Osteoblast (primary cell): Measurements from ENCODE around the gene GALR1. TPM values are rescaled to one million over a fixed set of nuclear protein-coding genes. Genes with fewer than 3 reads are reported as not detected.

Source experiments
- DNase-seq: peaks from one replicate; pipeline ENCODE4 v3.0.0; 2011; ENCODE audit warnings: low spot score, mixed read lengths; ENCODE audit not compliant: insufficient read length; ENCODE audit errors: missing footprints
- H2AFZ ChIP-seq: 2 replicates; pipeline ENCODE4 v1.6.0; 2011; ENCODE audit warnings: mild to moderate bottlenecking, low read length
- H3K27ac ChIP-seq: 2 replicates; pipeline ENCODE4 v1.5.1; 2011; ENCODE audit warnings: mild to moderate bottlenecking, low read depth, low read length, moderate library complexity
- H3K27me3 ChIP-seq: 2 replicates; pipeline ENCODE4 v1.6.0; 2012; ENCODE audit warnings: mild to moderate bottlenecking, control low read depth, inconsistent platforms, low read length, moderate library complexity; ENCODE audit not compliant: insufficient read depth
- H3K36me3 ChIP-seq: 2 replicates; pipeline ENCODE4 v1.5.1; 2011; ENCODE audit warnings: mild to moderate bottlenecking, low read length, control low read depth, moderate library complexity; ENCODE audit not compliant: insufficient read depth
- H3K4me1 ChIP-seq: 2 replicates; pipeline ENCODE4 v1.5.1; 2011; ENCODE audit warnings: mild to moderate bottlenecking, low read length, control low read depth, moderate library complexity; ENCODE audit not compliant: insufficient read depth
- H3K4me2 ChIP-seq: 2 replicates; pipeline ENCODE4 v1.6.0; 2011; ENCODE audit warnings: mild to moderate bottlenecking, low read length; ENCODE audit not compliant: insufficient read depth
- H3K4me3 ChIP-seq: fragments of 200-600 bp; sonication (generic); 3 replicates; pipeline ENCODE4 v1.5.1; 2012; ENCODE audit warnings: mild to moderate bottlenecking, low read length, inconsistent platforms; ENCODE audit not compliant: insufficient read depth
- H3K79me2 ChIP-seq: 2 replicates; pipeline ENCODE4 v1.6.0; 2012; ENCODE audit warnings: mild to moderate bottlenecking, low read length, control low read depth, inconsistent platforms; ENCODE audit not compliant: insufficient read depth
- H3K9me3 ChIP-seq: 2 replicates; pipeline ENCODE4 v1.5.1; 2011; ENCODE audit warnings: low read depth, low read length, control low read depth
- H4K20me1 ChIP-seq: 2 replicates; pipeline ENCODE4 v1.6.0; 2012; ENCODE audit warnings: mild to moderate bottlenecking, low read length, control low read depth; ENCODE audit not compliant: insufficient read depth
- total RNA-seq: library from RNA; depleted of rRNA; stranded (reverse); fragments of >200 nt; gene quantifications from 2 replicates; pipeline ENCODE4 v1.2.3, GENCODE V29; 2012
- TF ChIP-seq, protein P1 (sequence below): IDR thresholded peaks from 2 replicates; pipeline ENCODE4 v1.5.1; 2011; ENCODE audit warnings: mild to moderate bottlenecking, low read depth, low read length, moderate library complexity; ENCODE audit errors: extremely low read depth

Gene GALR1
- total RNA-seq, 1 donor: not detected

DNA sequence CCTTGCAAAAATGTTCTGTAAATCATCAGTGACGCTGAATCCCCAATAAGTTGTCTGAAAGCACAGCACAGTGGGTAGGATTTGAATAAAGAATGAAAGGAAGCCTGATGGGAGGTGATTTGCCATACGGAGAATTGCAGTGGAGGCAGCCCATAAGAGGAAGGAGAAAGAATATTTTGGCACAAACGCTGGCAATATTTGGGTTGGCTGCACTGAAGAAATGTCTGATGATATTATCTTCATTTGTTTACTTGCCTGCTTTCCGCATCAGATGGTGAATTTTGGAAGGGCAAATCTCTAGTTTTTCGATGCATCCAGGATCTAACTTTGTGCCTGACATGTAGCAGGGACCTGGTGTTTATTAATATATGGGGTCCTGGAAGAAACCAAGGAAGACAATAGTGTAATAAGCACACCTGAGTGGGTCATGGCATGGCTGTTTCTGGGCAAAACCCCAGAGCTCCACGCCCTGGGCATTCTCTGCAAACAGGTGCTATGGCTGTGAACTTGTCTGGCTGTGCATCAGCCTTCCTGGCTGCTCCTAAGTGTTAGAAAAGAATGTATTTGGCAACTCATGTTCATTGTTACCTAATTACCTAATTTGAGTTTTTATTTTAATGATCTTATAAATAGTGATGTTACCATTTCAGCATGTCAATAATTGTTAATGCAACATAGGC is 5.9 kb downstream of the GALR1 start:
- Histone ChIP-seq H3K4me3 (no peak overlapping the region), H4K20me1 (no peaks in the 10 kb centered on the region), H3K27me3 (peaks cover 18% of the 10 kb centered on the region), H3K4me2 (no peak overlapping the region), H3K36me3 (no peaks in the 10 kb centered on the region), H3K4me1 (no peaks in the 10 kb centered on the region), H3K9me3 (no peaks in the 10 kb centered on the region), H3K79me2 (no peaks in the 10 kb centered on the region), H3K27ac (no peak overlapping the region), H2AFZ (no peak overlapping the region)
- TF ChIP-seq, protein P1, sequence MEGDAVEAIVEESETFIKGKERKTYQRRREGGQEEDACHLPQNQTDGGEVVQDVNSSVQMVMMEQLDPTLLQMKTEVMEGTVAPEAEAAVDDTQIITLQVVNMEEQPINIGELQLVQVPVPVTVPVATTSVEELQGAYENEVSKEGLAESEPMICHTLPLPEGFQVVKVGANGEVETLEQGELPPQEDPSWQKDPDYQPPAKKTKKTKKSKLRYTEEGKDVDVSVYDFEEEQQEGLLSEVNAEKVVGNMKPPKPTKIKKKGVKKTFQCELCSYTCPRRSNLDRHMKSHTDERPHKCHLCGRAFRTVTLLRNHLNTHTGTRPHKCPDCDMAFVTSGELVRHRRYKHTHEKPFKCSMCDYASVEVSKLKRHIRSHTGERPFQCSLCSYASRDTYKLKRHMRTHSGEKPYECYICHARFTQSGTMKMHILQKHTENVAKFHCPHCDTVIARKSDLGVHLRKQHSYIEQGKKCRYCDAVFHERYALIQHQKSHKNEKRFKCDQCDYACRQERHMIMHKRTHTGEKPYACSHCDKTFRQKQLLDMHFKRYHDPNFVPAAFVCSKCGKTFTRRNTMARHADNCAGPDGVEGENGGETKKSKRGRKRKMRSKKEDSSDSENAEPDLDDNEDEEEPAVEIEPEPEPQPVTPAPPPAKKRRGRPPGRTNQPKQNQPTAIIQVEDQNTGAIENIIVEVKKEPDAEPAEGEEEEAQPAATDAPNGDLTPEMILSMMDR: no peak
- no peak for DNase-seq

DNA sequence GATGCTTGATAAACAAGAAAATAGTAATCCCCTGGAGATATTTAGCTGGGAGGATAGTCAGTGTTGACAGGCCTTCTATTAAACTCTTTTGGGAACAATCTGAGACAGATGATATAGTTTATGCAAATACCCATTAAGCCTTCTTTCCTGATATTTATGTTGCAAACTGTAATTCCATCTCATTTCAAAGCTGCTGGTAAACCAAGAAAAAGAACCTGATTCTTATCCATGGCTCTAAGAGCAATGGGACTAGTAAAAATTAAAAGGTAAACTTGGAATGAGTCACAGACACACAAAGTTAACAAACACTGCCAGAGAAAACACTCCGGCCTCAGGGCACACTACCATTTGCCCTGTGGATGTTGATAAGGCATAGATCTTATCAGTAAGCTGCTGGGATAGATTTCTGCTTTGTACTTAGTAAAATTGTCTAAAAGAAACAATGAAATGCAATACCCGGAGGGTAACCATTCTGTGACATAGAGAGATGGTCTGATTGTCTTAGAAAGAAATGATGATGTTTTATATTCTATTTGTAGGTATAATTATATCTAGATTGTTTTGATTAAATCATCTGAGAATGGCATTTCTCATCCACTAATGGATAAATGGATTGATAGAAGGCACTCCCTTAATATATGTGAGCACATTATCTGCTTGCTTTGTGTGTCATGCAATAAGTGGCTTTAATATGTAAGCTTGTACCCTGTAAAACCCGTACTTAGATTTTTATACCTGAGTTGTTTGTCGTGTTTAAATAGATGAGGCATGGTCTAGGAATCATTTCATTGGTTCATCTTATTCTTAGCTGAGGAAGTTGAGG is 13.2 kb downstream of the GALR1 start:
- Histone ChIP-seq H2AFZ (no peak overlapping the region), H4K20me1 (no peaks in the 10 kb centered on the region), H3K4me1 (no peaks in the 10 kb centered on the region), H3K27me3 (no peaks in the 10 kb centered on the region), H3K79me2 (no peaks in the 10 kb centered on the region), H3K9me3 (no peaks in the 10 kb centered on the region), H3K36me3 (no peaks in the 10 kb centered on the region), H3K27ac (no peak overlapping the region), H3K4me3 (no peak overlapping the region), H3K4me2 (no peak overlapping the region)
- no peak for DNase-seq
- TF ChIP-seq, protein P1: no peak

DNA sequence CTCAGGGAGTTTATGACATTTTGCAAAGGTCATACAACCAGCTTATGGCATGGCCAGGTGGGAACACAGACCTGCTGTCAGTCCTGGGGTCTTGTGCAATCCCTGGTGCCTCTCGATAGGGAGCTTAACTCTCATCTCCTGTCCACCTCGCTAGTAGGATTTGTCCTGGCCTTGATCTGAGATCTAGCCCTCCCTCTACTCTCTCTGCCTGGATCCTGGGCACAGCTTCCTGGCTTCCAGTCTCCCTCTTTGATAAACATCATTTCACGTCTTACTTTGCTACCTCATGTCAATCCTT is 13.8 kb downstream of the GALR1 start:
- Histone ChIP-seq H3K4me1 (no peaks in the 10 kb centered on the region), H3K36me3 (no peaks in the 10 kb centered on the region), H4K20me1 (no peaks in the 10 kb centered on the region)

DNA sequence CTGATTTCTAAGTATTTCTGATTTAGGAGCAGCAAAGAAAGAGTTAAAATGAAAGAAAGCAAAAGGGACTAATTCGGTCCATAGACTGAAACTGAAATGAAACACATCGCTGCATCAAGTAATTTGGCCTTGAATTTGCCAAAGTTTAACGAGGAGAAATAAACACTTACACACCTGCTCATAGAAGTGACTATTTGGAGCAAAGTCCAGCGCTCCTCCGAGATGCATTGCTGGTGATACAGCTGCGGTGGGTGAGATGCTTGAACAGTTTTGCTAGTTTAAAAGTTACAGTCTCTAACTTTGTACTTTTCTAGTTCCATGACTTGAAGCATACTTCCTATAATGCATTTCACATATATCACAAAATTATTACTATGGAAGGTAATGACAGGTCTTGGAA is 18.3 kb downstream of the GALR1 start:
- no peak for DNase-seq
- Histone ChIP-seq H3K4me2 (no peak overlapping the region), H3K4me3 (no peak overlapping the region), H3K4me1 (no peaks in the 10 kb centered on the region), H3K27ac (no peak overlapping the region), H3K27me3 (no peaks in the 10 kb centered on the region), H3K79me2 (no peaks in the 10 kb centered on the region), H4K20me1 (no peaks in the 10 kb centered on the region), H2AFZ (no peak overlapping the region), H3K36me3 (no peaks in the 10 kb centered on the region), H3K9me3 (no peaks in the 10 kb centered on the region)
- TF ChIP-seq, protein P1: no peak

More for the DNA sequence above, 13.8 kb downstream of the GALR1 start:
- TF ChIP-seq, protein P1: no peak
- H3K9me3 ChIP-seq: no peaks in the 10 kb centered on the region
- H3K4me2 ChIP-seq: no peak overlapping the region
- no peaks in the 10 kb centered on the region for H3K27me3 ChIP-seq
- H3K27ac ChIP-seq: no peak overlapping the region
- no peaks in the 10 kb centered on the region for H3K79me2 ChIP-seq
- DNase-seq: no peak
- no peak overlapping the region for H2AFZ ChIP-seq
- H3K4me3 ChIP-seq: no peak overlapping the region
